HepG2 (cell line): ENCODE measurements around the gene GABARAPL2. TPM values are rescaled to one million over a fixed set of nuclear protein-coding genes. Genes with fewer than 3 reads are reported as not detected.

ENCODE experiments used
- ATF3 ChIP-seq: sonication (generic); formaldehyde crosslinking; IDR thresholded peaks from 2 replicates; pipeline ENCODE4 v1.4.0; 2020; ENCODE audit warnings: missing genetic modification reagents
- HNRNPK ChIP-seq: fragments of 200-400 bp; formaldehyde crosslinking; IDR thresholded peaks from 2 replicates; pipeline ENCODE4 v1.6.1; 2018; ENCODE audit warnings: low read length, low read depth, moderate library complexity, mild to moderate bottlenecking; ENCODE audit not compliant: poor library complexity, severe bottlenecking
- MXI1 ChIP-seq: IDR thresholded peaks from 3 replicates; pipeline ENCODE4 v1.6.1; 2012; ENCODE audit warnings: low read depth, low read length, inconsistent platforms, borderline replicate concordance
- RBM39 ChIP-seq: fragments of 200-400 bp; formaldehyde crosslinking; IDR thresholded peaks from one replicate; pipeline ENCODE4 v1.6.1; 2018; ENCODE audit warnings: antibody characterized with exemption, mild to moderate bottlenecking, low read depth, low read length; ENCODE audit not compliant: poor library complexity, severe bottlenecking
- REXO4 ChIP-seq: sonication (generic); formaldehyde crosslinking; IDR thresholded peaks from 2 replicates; pipeline ENCODE4 v1.8.0; 2022; ENCODE audit warnings: missing genetic modification reagents, mild to moderate bottlenecking, borderline replicate concordance
- STAT5B ChIP-seq: sonication (generic); formaldehyde crosslinking; IDR thresholded peaks from 2 replicates; pipeline ENCODE4 v1.4.0; 2020; ENCODE audit warnings: missing genetic modification reagents
- U2AF1 ChIP-seq: fragments of 200-400 bp; formaldehyde crosslinking; optimal IDR thresholded peaks from 2 replicates; pipeline ENCODE3; 2017; ENCODE audit warnings: mild to moderate bottlenecking, low read depth, low read length
- ZFAT ChIP-seq: sonication (generic); formaldehyde crosslinking; conservative IDR thresholded peaks from 2 replicates; pipeline ENCODE4 v1.8.1; 2023; ENCODE audit warnings: missing genetic modification reagents, inconsistent platforms
- ZNF350 ChIP-seq: sonication (generic); formaldehyde crosslinking; IDR thresholded peaks from 2 replicates; pipeline ENCODE4 v1.4.0; 2020; ENCODE audit warnings: mild to moderate bottlenecking, low read depth, missing genetic modification reagents, borderline replicate concordance
- ZNF383 ChIP-seq: sonication (generic); formaldehyde crosslinking; IDR thresholded peaks from 2 replicates; pipeline ENCODE4 v1.4.0; 2020; ENCODE audit warnings: missing genetic modification reagents, mild to moderate bottlenecking, borderline replicate concordance
- ZNF572 ChIP-seq: sonication (generic); formaldehyde crosslinking; IDR thresholded peaks from 2 replicates; pipeline ENCODE4 v1.5.1; 2020; ENCODE audit warnings: mild to moderate bottlenecking, missing genetic modification reagents
- ZNF704 ChIP-seq: sonication (generic); formaldehyde crosslinking; IDR thresholded peaks from 2 replicates; pipeline ENCODE4 v1.8.1; 2023; ENCODE audit warnings: mild to moderate bottlenecking, inconsistent platforms, moderate library complexity, missing genetic modification reagents, borderline replicate concordance
- ZSCAN29 ChIP-seq: sonication (generic); formaldehyde crosslinking; conservative IDR thresholded peaks from 2 replicates; pipeline ENCODE4 v1.4.0; 2020; ENCODE audit warnings: mild to moderate bottlenecking, missing genetic modification reagents
- polyA plus RNA-seq, 8 experiments: library from polyadenylated mRNA; depleted of rRNA in 3 of 8; stranded (reverse) in 7 of 8; unstranded in 1 of 8; fragments of >200 nt; fragmentation: Illumina TruSeq in 4 of 8; extraction: Trizol in 4 of 8; gene quantifications; 2 replicates each; pipeline versions ENCODE4 v1.2.1 to v1.2.3, GENCODE V29; 2011 to 2016; ENCODE audit warnings: low read depth in 4 of 8, missing spikeins in 1 of 8, mixed read lengths in 1 of 8; ENCODE audit not compliant: insufficient read depth in 1 of 8
- total RNA-seq, 5 experiments: library from RNA; depleted of rRNA; stranded (reverse); fragments of >200 nt; fragmentation: Illumina TruSeq; extraction: Trizol; gene quantifications; 2 replicates each; pipeline ENCODE4 v1.2.3, GENCODE V29; 2016; ENCODE audit warnings: low read depth in 1 of 5
- TF ChIP-seq, protein P1 (sequence below): sonication (generic); formaldehyde crosslinking; IDR thresholded peaks from 2 replicates; pipeline ENCODE4 v1.4.0; 2020; ENCODE audit warnings: missing genetic modification reagents, borderline replicate concordance
- TF ChIP-seq, protein P2 (sequence below): fragments of 450-650 bp; IDR thresholded peaks from 2 replicates; pipeline ENCODE4 v1.6.1; 2016
- TF ChIP-seq, protein P3 (sequence below): sonication (generic); formaldehyde crosslinking; IDR thresholded peaks from 2 replicates; pipeline ENCODE4 v1.5.0; 2020; ENCODE audit warnings: mild to moderate bottlenecking, missing genetic modification reagents
- TF ChIP-seq, protein P4 (sequence below): sonication (generic); formaldehyde crosslinking; IDR thresholded peaks from 2 replicates; pipeline ENCODE4 v1.5.0; 2020; ENCODE audit warnings: missing genetic modification reagents
- TF ChIP-seq, protein P5 (sequence below): sonication (generic); formaldehyde crosslinking; IDR thresholded peaks from 2 replicates; pipeline ENCODE4 v1.4.0; 2020; ENCODE audit warnings: missing genetic modification reagents, mild to moderate bottlenecking, borderline replicate concordance

GABARAPL2 gene
- total and polyA plus RNA-seq, 2 of the 13 experiments (the other 11 are each of a cell fraction or from before 2014, with no cell fraction given), result 76.4 to 83.0 TPM

- TF ChIP-seq HNRNPK (peak; percentile 50), ZFAT (CRISPR knock-in tag) (peak; percentile 75; the same call in 1 of the 2 replicates), STAT5B (CRISPR knock-in tag) (no peak), ZSCAN29 (CRISPR knock-in tag) (0 out of 2 replicates have a peak, but pooled peaks have one; percentile 36), REXO4 (CRISPR knock-in tag) (no peak; the same call in 1 of the 2 replicates), RBM39 (peak; percentile 70), U2AF1 (no peak), ATF3 (CRISPR knock-in tag) (peak; percentile 19; the same call in 1 of the 2 replicates), ZNF350 (CRISPR knock-in tag) (no peak; the same call in 1 of the 2 replicates), ZNF704 (0 out of 2 replicates have a peak, but pooled peaks have one; percentile 49), ZNF383 (no peak), ZNF572 (CRISPR knock-in tag) (no peak), MXI1 (peak; percentile 80; the same call in 1 of the 3 replicates)
- TF ChIP-seq, protein P1, sequence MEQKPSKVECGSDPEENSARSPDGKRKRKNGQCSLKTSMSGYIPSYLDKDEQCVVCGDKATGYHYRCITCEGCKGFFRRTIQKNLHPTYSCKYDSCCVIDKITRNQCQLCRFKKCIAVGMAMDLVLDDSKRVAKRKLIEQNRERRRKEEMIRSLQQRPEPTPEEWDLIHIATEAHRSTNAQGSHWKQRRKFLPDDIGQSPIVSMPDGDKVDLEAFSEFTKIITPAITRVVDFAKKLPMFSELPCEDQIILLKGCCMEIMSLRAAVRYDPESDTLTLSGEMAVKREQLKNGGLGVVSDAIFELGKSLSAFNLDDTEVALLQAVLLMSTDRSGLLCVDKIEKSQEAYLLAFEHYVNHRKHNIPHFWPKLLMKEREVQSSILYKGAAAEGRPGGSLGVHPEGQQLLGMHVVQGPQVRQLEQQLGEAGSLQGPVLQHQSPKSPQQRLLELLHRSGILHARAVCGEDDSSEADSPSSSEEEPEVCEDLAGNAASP (CRISPR knock-in tag), result 0 out of 2 replicates have a peak, but pooled peaks have one; percentile 12
- TF ChIP-seq, protein P2, sequence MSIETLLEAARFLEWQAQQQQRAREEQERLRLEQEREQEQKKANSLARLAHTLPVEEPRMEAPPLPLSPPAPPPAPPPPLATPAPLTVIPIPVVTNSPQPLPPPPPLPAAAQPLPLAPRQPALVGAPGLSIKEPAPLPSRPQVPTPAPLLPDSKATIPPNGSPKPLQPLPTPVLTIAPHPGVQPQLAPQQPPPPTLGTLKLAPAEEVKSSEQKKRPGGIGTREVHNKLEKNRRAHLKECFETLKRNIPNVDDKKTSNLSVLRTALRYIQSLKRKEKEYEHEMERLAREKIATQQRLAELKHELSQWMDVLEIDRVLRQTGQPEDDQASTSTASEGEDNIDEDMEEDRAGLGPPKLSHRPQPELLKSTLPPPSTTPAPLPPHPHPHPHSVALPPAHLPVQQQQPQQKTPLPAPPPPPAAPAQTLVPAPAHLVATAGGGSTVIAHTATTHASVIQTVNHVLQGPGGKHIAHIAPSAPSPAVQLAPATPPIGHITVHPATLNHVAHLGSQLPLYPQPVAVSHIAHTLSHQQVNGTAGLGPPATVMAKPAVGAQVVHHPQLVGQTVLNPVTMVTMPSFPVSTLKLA, result peak; percentile 9; the same call in 1 of the 2 replicates
- TF ChIP-seq, protein P3, sequence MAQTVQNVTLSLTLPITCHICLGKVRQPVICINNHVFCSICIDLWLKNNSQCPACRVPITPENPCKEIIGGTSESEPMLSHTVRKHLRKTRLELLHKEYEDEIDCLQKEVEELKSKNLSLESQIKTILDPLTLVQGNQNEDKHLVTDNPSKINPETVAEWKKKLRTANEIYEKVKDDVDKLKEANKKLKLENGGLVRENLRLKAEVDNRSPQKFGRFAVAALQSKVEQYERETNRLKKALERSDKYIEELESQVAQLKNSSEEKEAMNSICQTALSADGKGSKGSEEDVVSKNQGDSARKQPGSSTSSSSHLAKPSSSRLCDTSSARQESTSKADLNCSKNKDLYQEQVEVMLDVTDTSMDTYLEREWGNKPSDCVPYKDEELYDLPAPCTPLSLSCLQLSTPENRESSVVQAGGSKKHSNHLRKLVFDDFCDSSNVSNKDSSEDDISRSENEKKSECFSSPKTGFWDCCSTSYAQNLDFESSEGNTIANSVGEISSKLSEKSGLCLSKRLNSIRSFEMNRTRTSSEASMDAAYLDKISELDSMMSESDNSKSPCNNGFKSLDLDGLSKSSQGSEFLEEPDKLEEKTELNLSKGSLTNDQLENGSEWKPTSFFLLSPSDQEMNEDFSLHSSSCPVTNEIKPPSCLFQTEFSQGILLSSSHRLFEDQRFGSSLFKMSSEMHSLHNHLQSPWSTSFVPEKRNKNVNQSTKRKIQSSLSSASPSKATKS (CRISPR knock-in tag), result no peak
- TF ChIP-seq, protein P4, sequence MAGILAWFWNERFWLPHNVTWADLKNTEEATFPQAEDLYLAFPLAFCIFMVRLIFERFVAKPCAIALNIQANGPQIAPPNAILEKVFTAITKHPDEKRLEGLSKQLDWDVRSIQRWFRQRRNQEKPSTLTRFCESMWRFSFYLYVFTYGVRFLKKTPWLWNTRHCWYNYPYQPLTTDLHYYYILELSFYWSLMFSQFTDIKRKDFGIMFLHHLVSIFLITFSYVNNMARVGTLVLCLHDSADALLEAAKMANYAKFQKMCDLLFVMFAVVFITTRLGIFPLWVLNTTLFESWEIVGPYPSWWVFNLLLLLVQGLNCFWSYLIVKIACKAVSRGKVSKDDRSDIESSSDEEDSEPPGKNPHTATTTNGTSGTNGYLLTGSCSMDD (CRISPR knock-in tag), result 0 out of 2 replicates have a peak, but pooled peaks have one; percentile 11
- TF ChIP-seq, protein P5, sequence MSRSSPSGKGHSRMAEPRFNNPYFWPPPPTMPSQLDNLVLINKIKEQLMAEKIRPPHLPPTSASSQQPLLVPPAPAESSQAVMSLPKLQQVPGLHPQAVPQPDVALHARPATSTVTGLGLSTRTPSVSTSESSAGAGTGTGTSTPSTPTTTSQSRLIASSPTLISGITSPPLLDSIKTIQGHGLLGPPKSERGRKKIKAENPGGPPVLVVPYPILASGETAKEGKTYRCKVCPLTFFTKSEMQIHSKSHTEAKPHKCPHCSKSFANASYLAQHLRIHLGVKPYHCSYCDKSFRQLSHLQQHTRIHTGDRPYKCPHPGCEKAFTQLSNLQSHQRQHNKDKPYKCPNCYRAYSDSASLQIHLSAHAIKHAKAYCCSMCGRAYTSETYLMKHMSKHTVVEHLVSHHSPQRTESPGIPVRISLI (CRISPR knock-in tag), result no peak
These were observed at the start of gene GABARAPL2 (continued) for GRCh38 chr16:75566040-75566757.
